ENCODE data around the gene AK8.

Gene AK8

GRCh38 chr9:132885720-132886333 is 7.7 kb upstream of the AK8 start:
- TF ChIP-seq EGR1 (IDR thresholded peaks at IDR 0.05): no peak
- TF ChIP-seq CEBPB (IDR thresholded peaks at IDR 0.05): no peak
- no peak for TF ChIP-seq TCF12 (IDR thresholded peaks at IDR 0.05; ENCODE audit: low read depth)

GRCh38 chr9:132883349-132884294 is 5.5 kb upstream of the AK8 start:
- TF ChIP-seq CEBPB (IDR thresholded peaks at IDR 0.05) (no peak), TAF1 (IDR thresholded peaks at IDR 0.05; ENCODE audit: low read depth) (no peak), RAD21 (IDR thresholded peaks at IDR 0.05; ENCODE audit: low read depth) (no peak), ZBTB7A (IDR thresholded peaks at IDR 0.05; ENCODE audit: low read depth) (no peak), FOXM1 (IDR thresholded peaks at IDR 0.05; ENCODE audit: borderline replicate concordance, low read depth) (no peak), TCF12 (IDR thresholded peaks at IDR 0.05; ENCODE audit: low read depth) (no peak)
- TF ChIP-seq, protein P1, sequence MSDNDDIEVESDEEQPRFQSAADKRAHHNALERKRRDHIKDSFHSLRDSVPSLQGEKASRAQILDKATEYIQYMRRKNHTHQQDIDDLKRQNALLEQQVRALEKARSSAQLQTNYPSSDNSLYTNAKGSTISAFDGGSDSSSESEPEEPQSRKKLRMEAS (IDR thresholded peaks at IDR 0.05): no peak
- TF ChIP-seq, protein P2, sequence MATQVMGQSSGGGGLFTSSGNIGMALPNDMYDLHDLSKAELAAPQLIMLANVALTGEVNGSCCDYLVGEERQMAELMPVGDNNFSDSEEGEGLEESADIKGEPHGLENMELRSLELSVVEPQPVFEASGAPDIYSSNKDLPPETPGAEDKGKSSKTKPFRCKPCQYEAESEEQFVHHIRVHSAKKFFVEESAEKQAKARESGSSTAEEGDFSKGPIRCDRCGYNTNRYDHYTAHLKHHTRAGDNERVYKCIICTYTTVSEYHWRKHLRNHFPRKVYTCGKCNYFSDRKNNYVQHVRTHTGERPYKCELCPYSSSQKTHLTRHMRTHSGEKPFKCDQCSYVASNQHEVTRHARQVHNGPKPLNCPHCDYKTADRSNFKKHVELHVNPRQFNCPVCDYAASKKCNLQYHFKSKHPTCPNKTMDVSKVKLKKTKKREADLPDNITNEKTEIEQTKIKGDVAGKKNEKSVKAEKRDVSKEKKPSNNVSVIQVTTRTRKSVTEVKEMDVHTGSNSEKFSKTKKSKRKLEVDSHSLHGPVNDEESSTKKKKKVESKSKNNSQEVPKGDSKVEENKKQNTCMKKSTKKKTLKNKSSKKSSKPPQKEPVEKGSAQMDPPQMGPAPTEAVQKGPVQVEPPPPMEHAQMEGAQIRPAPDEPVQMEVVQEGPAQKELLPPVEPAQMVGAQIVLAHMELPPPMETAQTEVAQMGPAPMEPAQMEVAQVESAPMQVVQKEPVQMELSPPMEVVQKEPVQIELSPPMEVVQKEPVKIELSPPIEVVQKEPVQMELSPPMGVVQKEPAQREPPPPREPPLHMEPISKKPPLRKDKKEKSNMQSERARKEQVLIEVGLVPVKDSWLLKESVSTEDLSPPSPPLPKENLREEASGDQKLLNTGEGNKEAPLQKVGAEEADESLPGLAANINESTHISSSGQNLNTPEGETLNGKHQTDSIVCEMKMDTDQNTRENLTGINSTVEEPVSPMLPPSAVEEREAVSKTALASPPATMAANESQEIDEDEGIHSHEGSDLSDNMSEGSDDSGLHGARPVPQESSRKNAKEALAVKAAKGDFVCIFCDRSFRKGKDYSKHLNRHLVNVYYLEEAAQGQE (IDR thresholded peaks at IDR 0.05; ENCODE audit: low read depth): no peak

GRCh38 chr9:132882616-132883015 is 4.5 kb upstream of the AK8 start:
- TF ChIP-seq, protein P1 (IDR thresholded peaks at IDR 0.05): no peak
- TF ChIP-seq, protein P3, sequence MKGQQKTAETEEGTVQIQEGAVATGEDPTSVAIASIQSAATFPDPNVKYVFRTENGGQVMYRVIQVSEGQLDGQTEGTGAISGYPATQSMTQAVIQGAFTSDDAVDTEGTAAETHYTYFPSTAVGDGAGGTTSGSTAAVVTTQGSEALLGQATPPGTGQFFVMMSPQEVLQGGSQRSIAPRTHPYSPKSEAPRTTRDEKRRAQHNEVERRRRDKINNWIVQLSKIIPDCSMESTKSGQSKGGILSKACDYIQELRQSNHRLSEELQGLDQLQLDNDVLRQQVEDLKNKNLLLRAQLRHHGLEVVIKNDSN (IDR thresholded peaks at IDR 0.05): no peak
- TF ChIP-seq, protein P2 (IDR thresholded peaks at IDR 0.05; ENCODE audit: low read depth): no peak
- TF ChIP-seq EGR1 (IDR thresholded peaks at IDR 0.05) (no peak), EP300 (IDR thresholded peaks at IDR 0.05; ENCODE audit: borderline replicate concordance) (no peak), RAD21 (IDR thresholded peaks at IDR 0.05; ENCODE audit: low read depth) (no peak), TAF1 (IDR thresholded peaks at IDR 0.05; ENCODE audit: low read depth) (no peak), TEAD4 (IDR thresholded peaks at IDR 0.05) (no peak), YY1 (IDR thresholded peaks at IDR 0.05; ENCODE audit: low read depth) (no peak), CREB1 (IDR thresholded peaks at IDR 0.05; ENCODE audit: low read depth) (no peak), ZBTB7A (IDR thresholded peaks at IDR 0.05; ENCODE audit: low read depth) (no peak), CEBPB (IDR thresholded peaks at IDR 0.05) (no peak), NFIC (IDR thresholded peaks at IDR 0.05) (no peak), TCF12 (IDR thresholded peaks at IDR 0.05; ENCODE audit: low read depth) (no peak), FOXM1 (IDR thresholded peaks at IDR 0.05; ENCODE audit: borderline replicate concordance, low read depth) (no peak)

DNA sequence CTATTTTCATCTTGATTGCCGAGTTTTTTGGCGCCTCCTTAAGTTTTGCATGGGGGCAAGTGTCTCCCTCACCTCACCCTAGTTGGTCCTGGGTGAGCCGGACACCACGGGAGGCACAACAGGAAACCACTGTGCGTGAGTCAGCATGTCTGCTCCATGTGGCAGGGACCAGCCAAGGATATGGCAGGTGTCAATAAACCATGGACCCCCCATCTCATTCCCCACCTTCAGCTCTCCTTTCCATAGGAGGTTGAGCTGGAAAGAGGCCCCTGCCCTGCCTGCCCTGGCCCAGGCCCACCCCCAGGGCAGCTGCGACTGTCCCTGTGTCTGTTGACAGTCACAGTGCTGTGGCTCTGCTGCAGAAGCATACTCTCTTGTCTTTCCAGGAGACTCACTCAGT is 3.7 kb upstream of the AK8 start:
- TF ChIP-seq NFIC (IDR thresholded peaks at IDR 0.05): no peak
- TF ChIP-seq CREB1 (IDR thresholded peaks at IDR 0.05; ENCODE audit: low read depth): no peak
- TF ChIP-seq, protein P1 (IDR thresholded peaks at IDR 0.05): no peak

- TF ChIP-seq TEAD4 (IDR thresholded peaks at IDR 0.05): no peak
- no peak for TF ChIP-seq EGR1 (IDR thresholded peaks at IDR 0.05)
- no peak for TF ChIP-seq YY1 (IDR thresholded peaks at IDR 0.05; ENCODE audit: low read depth)
Observed at GRCh38 chr9:132880324-132880661, 2.2 kb upstream of the AK8 start.

GRCh38 chr9:132879457-132880323 is 1.6 kb upstream of the AK8 start:
- TF ChIP-seq EP300 (IDR thresholded peaks at IDR 0.05; ENCODE audit: borderline replicate concordance): no peak

All from Ishikawa (cell line).